Gastrocnemius medialis (tissue), 4 donors: ENCODE results near the gene SLC12A3.

ENCODE experiments used
- CTCF ChIP-seq, 5 experiments: fragments of 450-650 bp in 3 of 5; fragments of 200-600 bp in 2 of 5; sonication (generic) in 2 of 5; IDR thresholded peaks in 4 of 5; conservative IDR thresholded peaks in 1 of 5; 1 replicate in 4 of 5; 2 replicates in 1 of 5; pipeline ENCODE4 v1.5.1; 2016 to 2019; ENCODE audit warnings: antibody characterized with exemption in 5 of 5, mild to moderate bottlenecking in 3 of 5, moderate library complexity in 3 of 5
- POLR2A ChIP-seq, 2 donors: fragments of 450-650 bp; IDR thresholded peaks; one replicate each; pipeline ENCODE4 v1.6.1; 2017; ENCODE audit warnings: antibody characterized with exemption in 2 of 2, mild to moderate bottlenecking in 2 of 2, moderate library complexity in 2 of 2

GRCh38 chr16:56939801-56940200, 74.8 kb downstream of the SLC12A3 start:
- TF ChIP-seq CTCF (IDR thresholded peaks at IDR 0.05 in 4 of 5, conservative IDR thresholded peaks at IDR 0.05 in 1 of 5) = no peak
- TF ChIP-seq POLR2A (IDR thresholded peaks at IDR 0.05) = no peak
